KBM-7 (cell line): ENCODE measurements around the gene CLEC12A.
"Not testable (repeated sequence)": the region's sequence is repeated elsewhere in the genome, so short reads cannot be mapped to it uniquely, and the experiment has no call there.

ENCODE experiments used
- DNase-seq: peaks from one replicate; pipeline ENCODE4 v3.0.0-alpha.2; 2015
- in situ Hi-C: fragments of 300-500 bp; cut with MboI; formaldehyde crosslinking; loops from 2 replicates; pipeline ENCODE4 v1.14.3; 2020; ENCODE audit warnings: low sequenced_read_pairs, low pct_unique_long_range_greater_than_20kb, mixed read lengths

The CLEC12A gene

GRCh38 chr12:10025236-10025635 is 54.0 kb downstream of the CLEC12A start:
- in situ Hi-C loops: loop anchor here (25.0 kb wide), 1 partner anchor 112 kb away; the partner anchor contains the start of gene CLEC7A
- DNase-seq: no peak

DNA sequence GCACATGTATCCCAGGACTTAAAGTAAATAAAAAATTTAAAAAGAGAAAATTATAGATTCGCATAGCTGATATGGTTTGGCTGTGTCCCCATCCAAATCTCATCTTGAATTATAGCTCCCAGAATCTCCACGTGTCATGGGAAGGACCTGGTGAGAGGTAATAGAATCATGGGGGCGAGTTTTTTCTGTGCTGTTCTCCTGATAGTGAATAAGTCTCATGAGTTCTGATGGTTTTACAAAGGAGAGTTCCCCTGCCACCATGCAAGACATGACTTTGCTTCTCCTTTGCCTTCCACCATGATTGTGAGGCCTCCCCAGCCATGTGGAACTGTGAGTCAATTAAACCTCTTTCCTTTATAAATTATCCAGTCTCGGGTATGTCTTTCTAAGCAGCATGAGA is 55.5 kb downstream of the CLEC12A start:
- DNase-seq: not testable (repeated sequence)
- in situ Hi-C loops: loop anchor here (25.0 kb wide), 1 partner anchor 111 kb away; the partner anchor contains the start of gene CLEC7A

DNA sequence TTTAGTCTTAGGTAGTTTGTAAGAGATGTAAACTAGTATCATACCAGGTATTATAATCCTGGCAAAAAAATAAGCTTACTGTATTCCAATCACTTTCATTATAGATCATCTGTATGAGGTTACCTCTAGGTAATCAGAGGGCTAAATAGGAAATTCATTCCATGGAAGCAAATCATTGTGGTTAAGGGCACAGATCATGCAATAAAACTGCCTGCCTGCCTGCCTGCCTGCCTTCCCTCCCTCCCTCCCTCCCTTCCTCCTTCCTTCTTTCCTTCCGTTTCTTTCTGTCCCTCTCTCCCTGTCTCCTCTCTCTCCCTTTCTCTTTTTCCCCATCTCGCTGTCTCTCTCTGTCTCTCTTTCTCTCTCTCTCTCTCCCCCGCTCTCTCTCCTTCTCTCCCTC is 56.1 kb downstream of the CLEC12A start:
- peak; percentile 17 for DNase-seq
- in situ Hi-C loops: loop anchor here (25.0 kb wide), 1 partner anchor 110 kb away; the partner anchor contains the start of gene CLEC7A

- DNase-seq: peak; percentile 60
- in situ Hi-C loops: loop anchor here (25.0 kb wide), 1 partner anchor 110 kb away; the partner anchor contains the start of gene CLEC7A
These were observed 56.5 kb downstream of the CLEC12A start for GRCh38 chr12:10027721-10028120.

DNA sequence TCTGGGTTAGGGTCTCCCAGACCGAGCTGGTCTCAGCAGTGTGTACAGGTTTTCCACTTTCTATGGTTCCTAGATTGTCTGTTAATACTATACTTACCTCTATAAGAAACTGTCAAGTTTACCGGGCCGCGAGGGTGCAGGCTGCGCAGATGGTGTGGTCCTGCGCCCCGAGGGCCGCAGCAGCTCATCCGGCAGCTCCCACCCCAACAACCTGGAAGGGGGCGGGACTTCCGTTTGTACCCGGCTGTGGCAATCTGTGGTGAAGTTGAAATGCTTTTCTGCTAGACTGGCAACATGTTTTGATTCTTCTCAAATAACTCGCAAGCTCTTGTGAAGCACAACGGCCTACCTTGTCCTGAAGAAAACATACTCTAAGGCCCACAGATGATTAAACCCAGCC is 59.2 kb downstream of the CLEC12A start, which contains the start of gene CLEC9A:
TSS of gene CLEC9A (plus strand) at position 237 of the 400 bp plus-strand sequence. CDS start 22,006 bp downstream, outside the sequence.
- no peak for DNase-seq
- in situ Hi-C loops: loop anchor here (25.0 kb wide), 1 partner anchor 107 kb away; the partner anchor contains the start of gene CLEC7A

- in situ Hi-C loops: loop anchor here (25.0 kb wide), 1 partner anchor 106 kb away; the partner anchor contains the start of gene CLEC7A
- no peak for DNase-seq
These were observed 60.1 kb downstream of the CLEC12A start for GRCh38 chr12:10031321-10031720.

- in situ Hi-C loops: loop anchor here (25.0 kb wide), 1 partner anchor 106 kb away; the partner anchor contains the start of gene CLEC7A
- no peak for DNase-seq
These were observed 60.6 kb downstream of the CLEC12A start for GRCh38 chr12:10031771-10032175.

DNA sequence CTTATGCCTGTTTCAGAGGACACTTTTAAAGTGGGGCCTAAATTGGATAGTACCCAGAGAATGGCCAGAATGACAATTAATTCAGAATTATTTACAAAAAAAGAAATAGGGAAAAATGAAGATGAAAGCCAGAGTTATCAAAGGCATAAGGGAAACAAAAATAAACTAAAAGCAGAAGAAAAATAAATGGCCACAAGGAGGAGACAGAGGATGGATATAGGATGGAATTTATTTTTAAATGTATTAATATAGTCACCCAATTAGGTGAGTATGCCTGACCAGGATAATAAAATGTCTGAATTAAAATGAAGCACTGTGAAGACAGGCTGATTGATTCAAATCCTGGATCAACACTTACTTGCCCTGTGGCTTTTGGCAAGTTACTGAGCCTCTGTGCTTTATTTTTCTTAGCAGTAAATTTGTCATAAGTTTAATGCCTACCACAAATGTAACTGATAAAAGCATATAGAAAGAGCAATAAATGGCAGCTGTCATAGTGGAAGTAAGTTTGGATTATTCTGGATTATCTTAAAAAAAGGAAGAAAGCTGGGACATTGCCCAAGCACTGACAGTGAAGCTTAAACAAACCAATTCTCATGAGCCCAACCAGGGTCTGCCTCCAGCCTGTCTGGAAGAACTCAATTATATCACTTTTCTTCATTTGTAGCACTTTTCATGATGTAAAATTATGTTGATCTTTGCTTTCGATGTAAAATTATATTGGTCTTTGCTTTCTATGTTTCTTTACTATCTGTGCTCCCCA is 62.8 kb downstream of the CLEC12A start:
- in situ Hi-C loops: loop anchor here (25.0 kb wide), 1 partner anchor 103 kb away; the partner anchor contains the start of gene CLEC7A
- DNase-seq: peak; percentile 59
